GM12878 (cell line): Measurements from ENCODE around the gene INSYN2B.

ENCODE experiments used
- ATF3 ChIP-seq: IDR thresholded peaks from 2 replicates; pipeline ENCODE4 v1.6.1; 2011; ENCODE audit warnings: low read depth, mild to moderate bottlenecking, low read length, moderate library complexity, borderline replicate concordance; ENCODE audit errors: extremely low read depth
- CHD2 ChIP-seq: IDR thresholded peaks from 2 replicates; pipeline ENCODE4 v1.6.1; 2011; ENCODE audit warnings: low read depth, low read length, improper control_type of control experiment, borderline replicate concordance
- CTCF ChIP-seq, 3 experiments: IDR thresholded peaks in 2 of 3; conservative IDR thresholded peaks in 1 of 3; 2 replicates each; pipeline ENCODE4 v1.5.1; 2011; ENCODE audit warnings: low read depth in 3 of 3, low read length in 3 of 3, mild to moderate bottlenecking in 3 of 3, control low read depth in 2 of 3, moderate library complexity in 2 of 3, inconsistent platforms in 1 of 3, mixed read lengths in 1 of 3; ENCODE audit not compliant: control insufficient read depth in 2 of 3, insufficient read depth in 1 of 3; ENCODE audit errors: extremely low read depth in 1 of 3
- E2F4 ChIP-seq: IDR thresholded peaks from 2 replicates; pipeline ENCODE4 v1.6.1; 2012; ENCODE audit warnings: low read depth, low read length, improper control_type of control experiment
- EP300 ChIP-seq, 2 experiments: fragments of 150-350 bp in 1 of 2; IDR thresholded peaks; 2 replicates each; pipeline ENCODE4 v1.6.1; 2011 to 2012; ENCODE audit warnings: low read depth in 2 of 2, low read length in 2 of 2, borderline replicate concordance in 1 of 2, improper control_type of control experiment in 1 of 2, inconsistent platforms in 1 of 2; ENCODE audit not compliant: control insufficient read depth in 1 of 2
- EZH2 ChIP-seq: IDR thresholded peaks from 2 replicates; pipeline ENCODE4 v1.6.1; 2012; ENCODE audit warnings: low read depth, mild to moderate bottlenecking, control low read depth, inconsistent platforms, low read length, borderline replicate concordance; ENCODE audit not compliant: control insufficient read depth
- KDM1A ChIP-seq: fragments of 200-600 bp; sonication (generic); IDR thresholded peaks from 2 replicates; pipeline ENCODE4 v1.6.1; 2016; ENCODE audit warnings: borderline replicate concordance
- KLF5 ChIP-seq: fragments of 450-650 bp; IDR thresholded peaks from 2 replicates; pipeline ENCODE4 v1.6.1; 2014; ENCODE audit warnings: mild to moderate bottlenecking; ENCODE audit not compliant: partially characterized antibody
- MAX ChIP-seq: IDR thresholded peaks from 2 replicates; pipeline ENCODE4 v1.6.1; 2012; ENCODE audit warnings: low read depth, low read length, improper control_type of control experiment
- POLR2A ChIP-seq: IDR thresholded peaks from 2 replicates; pipeline ENCODE4 v1.6.1; 2011; ENCODE audit warnings: low read depth, mild to moderate bottlenecking, low read length
- SMARCA5 ChIP-seq: fragments of 450-650 bp; IDR thresholded peaks from 2 replicates; pipeline ENCODE4 v1.6.1; 2017; ENCODE audit warnings: mild to moderate bottlenecking
- SRF ChIP-seq, 2 experiments: IDR thresholded peaks; 2 replicates each; pipeline ENCODE4 v1.6.1; 2011; ENCODE audit warnings: low read depth in 2 of 2, low read length in 2 of 2, mild to moderate bottlenecking in 1 of 2, moderate library complexity in 1 of 2
- STAT1 ChIP-seq: fragments of 450-650 bp; conservative IDR thresholded peaks from 2 replicates; pipeline ENCODE4 v1.6.1; 2014; ENCODE audit warnings: antibody characterized with exemption, mild to moderate bottlenecking
- TCF7 ChIP-seq: IDR thresholded peaks from 2 replicates; pipeline ENCODE4 v1.6.1; 2014; ENCODE audit warnings: antibody characterized with exemption, borderline replicate concordance

- TF ChIP-seq CTCF (IDR thresholded peaks at IDR 0.05 in 2 of 3, conservative IDR thresholded peaks at IDR 0.05 in 1 of 3; ENCODE audit: control insufficient read depth in 2 of 3, extremely low read depth in 1 of 3, insufficient read depth in 1 of 3, low read depth in 3 of 3, low read length in 3 of 3) (no peak), EZH2 (no peak), STAT1 (no peak), TCF7 (no peak), CHD2 (no peak), POLR2A (no peak), E2F4 (no peak), ATF3 (no peak), SRF (IDR thresholded peaks at IDR 0.05; ENCODE audit: low read depth in 2 of 2, low read length in 2 of 2) (no peak), SMARCA5 (no peak), KDM1A (no peak), MAX (no peak), KLF5 (no peak), EP300 (IDR thresholded peaks at IDR 0.05; ENCODE audit: borderline replicate concordance in 1 of 2, control insufficient read depth in 1 of 2, low read depth in 2 of 2, low read length in 2 of 2) (no peak)
Observed at GRCh38 chr5:169874621-169875020, 105.7 kb downstream of the INSYN2B start.
